Mucosa of stomach (tissue), 1 donor: ENCODE data around the gene ZNF587.
"Not testable (repeated sequence)": the region's sequence is repeated elsewhere in the genome, so short reads cannot be mapped to it uniquely, and the experiment has no call there.

Experiments used
- H3K27me3 ChIP-seq: one replicate; pipeline ENCODE4 v1.7.0; 2013; ENCODE audit warnings: mild to moderate bottlenecking, low read length; ENCODE audit not compliant: control insufficient read depth, insufficient read depth
- H3K36me3 ChIP-seq: one replicate; pipeline ENCODE4 v1.7.0; 2013; ENCODE audit warnings: low read length; ENCODE audit not compliant: control insufficient read depth, insufficient read depth
- H3K4me1 ChIP-seq: one replicate; pipeline ENCODE4 v1.7.0; 2013; ENCODE audit warnings: mild to moderate bottlenecking, low read length; ENCODE audit not compliant: control insufficient read depth, insufficient read depth
- H3K4me3 ChIP-seq: one replicate; pipeline ENCODE4 v1.7.0; 2013; ENCODE audit warnings: low read length
- H3K9ac ChIP-seq: one replicate; pipeline ENCODE4 v1.7.0; 2013; ENCODE audit warnings: mild to moderate bottlenecking, low read length, moderate library complexity
- H3K9me3 ChIP-seq: one replicate; pipeline ENCODE4 v1.7.0; 2013; ENCODE audit warnings: mild to moderate bottlenecking, low read length, moderate library complexity; ENCODE audit not compliant: control insufficient read depth
- donor health status: Pancreatic carcinoma.

The ZNF587 gene

GRCh38 chr19:57829316-57829715, 20.3 kb upstream of the ZNF587 start:
- no peak overlapping the region for H3K9ac ChIP-seq
- H3K9me3 ChIP-seq, result no peaks in the 10 kb centered on the region
- no peak overlapping the region for H3K4me3 ChIP-seq
- H3K27me3 ChIP-seq, result no peaks in the 10 kb centered on the region
- no peaks in the 10 kb centered on the region for H3K4me1 ChIP-seq
- H3K36me3 ChIP-seq, result no peaks in the 10 kb centered on the region

- H3K9ac ChIP-seq, result peak within 1 kb of the TSS; percentile 29
These were observed 19.5 kb upstream of the ZNF587 start, which contains the start of gene ZNF587B for GRCh38 chr19:57830071-57830602. TSS of gene ZNF587B (plus strand) at chr19:57830299. CDS start at chr19:57830529, 230 bp downstream.

GRCh38 chr19:57836991-57837390, 12.7 kb upstream of the ZNF587 start:
- not testable (repeated sequence) for H3K27me3 ChIP-seq, H3K36me3 ChIP-seq, H3K9ac ChIP-seq, H3K9me3 ChIP-seq, H3K4me3 ChIP-seq, H3K4me1 ChIP-seq

More at GRCh38 chr19:57830071-57830602, 19.5 kb upstream of the ZNF587 start, which contains the start of gene ZNF587B:
- Histone ChIP-seq H3K36me3 (no peaks in the 10 kb centered on the region), H3K4me1 (no peaks in the 10 kb centered on the region), H3K9me3 (no peaks in the 10 kb centered on the region), H3K4me3 (no peak within 1 kb of the TSS), H3K27me3 (no peaks in the 10 kb centered on the region)

- H3K9me3 ChIP-seq, H3K4me1 ChIP-seq, H3K4me3 ChIP-seq, H3K9ac ChIP-seq, H3K36me3 ChIP-seq, H3K27me3 ChIP-seq: not testable (repeated sequence)
These were observed 11.0 kb upstream of the ZNF587 start for GRCh38 chr19:57838622-57839191.

GRCh38 chr19:57841122-57841763, 8.4 kb upstream of the ZNF587 start:
- Histone ChIP-seq H3K4me1 (no peaks in the 10 kb centered on the region), H3K27me3 (no peaks in the 10 kb centered on the region), H3K36me3 (no peaks in the 10 kb centered on the region), H3K4me3 (no peak overlapping the region), H3K9me3 (no peaks in the 10 kb centered on the region), H3K9ac (no peak overlapping the region)

GRCh38 chr19:57847164-57847563, 2.5 kb upstream of the ZNF587 start:
- H3K27me3 ChIP-seq, H3K36me3 ChIP-seq, H3K9me3 ChIP-seq, H3K4me3 ChIP-seq, H3K9ac ChIP-seq: not testable (repeated sequence)
- H3K4me1 ChIP-seq, result peaks cover 13% of the 10 kb centered on the region

GRCh38 chr19:57849162-57849665, 445 bp upstream of the ZNF587 start:
- not testable (repeated sequence) for H3K9ac ChIP-seq, H3K4me3 ChIP-seq, H3K27me3 ChIP-seq, H3K36me3 ChIP-seq, H3K9me3 ChIP-seq
- peaks cover 16% of the 10 kb centered on the region for H3K4me1 ChIP-seq

GRCh38 chr19:57850553-57851017, 926 bp downstream of the ZNF587 start:
- H3K9me3 ChIP-seq, result no peaks in the 10 kb centered on the region
- no peaks in the 10 kb centered on the region for H3K27me3 ChIP-seq
- no peaks in the 10 kb centered on the region for H3K36me3 ChIP-seq
- H3K4me1 ChIP-seq, result peaks cover 16% of the 10 kb centered on the region
- H3K9ac ChIP-seq, result peak overlapping the region; percentile 90
- H3K4me3 ChIP-seq, result peak overlapping the region; percentile 81

- H3K27me3 ChIP-seq, H3K36me3 ChIP-seq, H3K9me3 ChIP-seq: not testable (repeated sequence)
- Histone ChIP-seq H3K4me1 (peaks cover 16% of the 10 kb centered on the region), H3K4me3 (peak overlapping the region; percentile 81), H3K9ac (peak overlapping the region; percentile 90)
These were observed 2.3 kb downstream of the ZNF587 start for GRCh38 chr19:57851812-57852603.

- H3K27me3 ChIP-seq, H3K36me3 ChIP-seq, H3K4me3 ChIP-seq, H3K9ac ChIP-seq, H3K9me3 ChIP-seq: not testable (repeated sequence)
- peaks cover 16% of the 10 kb centered on the region for H3K4me1 ChIP-seq
These were observed 4.5 kb downstream of the ZNF587 start for GRCh38 chr19:57854117-57854516.

- not testable (repeated sequence) for H3K36me3 ChIP-seq, H3K9ac ChIP-seq, H3K4me1 ChIP-seq, H3K27me3 ChIP-seq, H3K4me3 ChIP-seq, H3K9me3 ChIP-seq
These were observed 12.7 kb downstream of the ZNF587 start for GRCh38 chr19:57862351-57862750.
